Mesodermal cell (in vitro differentiated cells): Measurements from ENCODE around the gene SLIT3.

Source experiments
- H3K27ac ChIP-seq: 2 replicates; pipeline ENCODE4 v1.7.0; 2013; ENCODE audit warnings: mild to moderate bottlenecking, low read depth, low read length, moderate library complexity; ENCODE audit not compliant: severe bottlenecking
- H3K36me3 ChIP-seq: 2 replicates; pipeline ENCODE4 v1.7.1; 2013; ENCODE audit warnings: mild to moderate bottlenecking, low read length, moderate library complexity; ENCODE audit not compliant: control insufficient read depth, insufficient read depth
- H3K4me1 ChIP-seq: one replicate; pipeline ENCODE4 v1.7.1; 2013; ENCODE audit warnings: mild to moderate bottlenecking, low read length; ENCODE audit not compliant: insufficient read depth, control insufficient read depth, poor library complexity, severe bottlenecking
- H3K4me3 ChIP-seq: 2 replicates; pipeline ENCODE4 v1.7.0; 2013; ENCODE audit warnings: low read length, control low read depth, mild to moderate bottlenecking; ENCODE audit not compliant: insufficient read depth, poor library complexity, severe bottlenecking; ENCODE audit errors: extremely low read depth
- H3K9me3 ChIP-seq: 2 replicates; pipeline ENCODE4 v1.7.1; 2013; ENCODE audit warnings: mild to moderate bottlenecking, low read length, moderate library complexity; ENCODE audit not compliant: control insufficient read depth
- WGBS, 2 experiments: methylation state at CpG; one replicate each; pipeline ENCODE4 v1.1.5; 2013; ENCODE audit warnings: missing lambda C conversion rate in 2 of 2; ENCODE audit not compliant: insufficient coverage in 2 of 2; 5-methylcytosine and 5-hydroxymethylcytosine counted together

SLIT3 gene

DNA sequence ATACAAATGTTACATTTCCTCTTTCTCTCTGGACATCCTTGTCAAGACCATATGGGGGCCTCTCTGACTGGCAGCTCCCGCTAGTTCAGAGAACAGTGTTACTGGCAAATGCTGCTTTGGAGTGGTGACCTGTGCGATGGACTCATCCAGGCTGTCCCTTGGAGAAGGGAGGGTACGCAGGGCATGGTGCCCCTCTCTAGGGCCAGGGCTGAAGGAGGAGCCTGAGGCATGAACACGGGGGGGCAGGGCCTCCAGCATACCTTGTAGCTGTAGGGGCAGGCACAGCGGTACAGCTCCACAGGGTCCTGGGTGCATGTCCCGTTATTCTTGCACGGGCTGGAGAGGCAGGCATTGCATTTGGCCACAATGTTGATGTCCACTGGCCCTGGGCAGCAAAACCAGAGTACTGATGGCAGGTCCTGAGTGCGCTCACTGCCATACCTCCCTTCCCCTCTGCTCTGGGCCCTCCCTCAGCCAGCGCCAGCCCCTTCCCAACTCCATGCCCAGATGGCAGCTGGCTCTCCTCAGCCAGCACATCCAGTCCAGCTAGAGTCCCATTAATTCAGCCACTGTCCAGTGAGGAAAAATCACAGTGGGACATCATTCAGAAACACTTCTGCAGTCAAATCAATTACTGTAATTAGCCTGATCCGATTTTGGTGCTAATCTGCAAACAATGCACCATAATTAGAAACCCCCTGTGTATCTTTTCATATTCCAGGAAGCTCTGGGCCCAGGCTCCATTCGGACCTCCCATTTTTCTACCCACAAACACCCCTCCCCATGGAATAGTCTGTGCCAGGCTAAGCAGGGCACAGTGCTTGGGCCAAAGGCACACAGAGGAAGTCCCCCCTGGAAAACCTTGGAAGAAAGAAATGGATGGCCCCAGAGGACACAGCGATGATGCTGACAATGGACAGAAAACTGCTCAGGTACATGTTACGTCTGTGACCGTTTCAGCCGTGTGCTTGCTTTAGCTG is 592.9 kb downstream of the SLIT3 start:
- Histone ChIP-seq H3K36me3 (no peaks in the 10 kb centered on the region), H3K27ac (no peak overlapping the region), H3K9me3 (no peaks in the 10 kb centered on the region), H3K4me3 (no peak overlapping the region), H3K4me1 (peaks cover 11% of the 10 kb centered on the region)
- WGBS, 2 experiments: 92 to 93% methylated on average over 15 of the region's 15 CpGs

DNA sequence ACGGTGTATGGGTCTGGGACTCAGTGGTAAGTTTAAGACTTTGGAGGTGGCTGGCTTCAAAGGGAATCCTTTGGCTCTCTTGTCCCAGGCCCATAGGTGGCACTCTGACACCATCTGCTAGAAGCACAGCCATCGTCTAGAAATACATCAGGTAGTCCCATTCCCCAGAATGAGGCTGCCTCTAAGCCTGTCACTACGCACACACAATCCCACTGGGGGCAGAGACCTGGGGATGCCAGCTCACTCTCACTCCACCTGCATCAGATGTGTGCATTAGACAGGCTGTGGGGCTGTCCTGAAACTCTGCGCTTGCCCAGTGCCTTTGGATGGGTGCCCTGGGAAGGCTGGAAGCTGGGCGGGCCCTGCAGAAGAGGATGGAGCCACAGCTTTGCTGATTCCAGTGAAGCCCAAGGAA is 594.3 kb downstream of the SLIT3 start:
- Histone ChIP-seq H3K9me3 (no peaks in the 10 kb centered on the region), H3K4me1 (no peaks in the 10 kb centered on the region), H3K36me3 (no peaks in the 10 kb centered on the region), H3K4me3 (no peak overlapping the region), H3K27ac (no peak overlapping the region)
- 57 to 59% methylated on average over 5 of the region's 5 CpGs for WGBS, 2 experiments

DNA sequence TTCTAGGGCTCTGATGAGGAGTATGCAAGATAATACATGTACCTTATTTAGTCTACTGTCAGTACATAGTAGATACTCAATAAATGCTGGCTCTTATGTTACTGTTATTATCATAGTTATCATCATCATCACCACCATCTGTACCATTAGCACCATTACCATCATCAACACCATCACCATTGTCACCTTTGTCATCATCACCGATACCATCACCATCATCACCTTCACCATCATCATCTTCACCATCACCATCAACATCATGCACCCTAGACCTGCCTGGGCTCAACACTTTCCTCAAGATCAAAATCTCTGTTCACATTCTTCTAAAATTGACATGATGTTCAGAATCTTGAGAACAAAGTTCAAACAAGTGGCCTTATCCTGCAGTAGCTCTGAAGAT is 595.6 kb downstream of the SLIT3 start:
- H3K27ac ChIP-seq: no peak overlapping the region
- no peaks in the 10 kb centered on the region for H3K9me3 ChIP-seq
- no peaks in the 10 kb centered on the region for H3K4me1 ChIP-seq
- H3K4me3 ChIP-seq: no peak overlapping the region
- WGBS, 2 experiments: 91 to 92% methylated on average over 1 of the region's 1 CpG
- H3K36me3 ChIP-seq: peaks cover 3% of the 10 kb centered on the region

DNA sequence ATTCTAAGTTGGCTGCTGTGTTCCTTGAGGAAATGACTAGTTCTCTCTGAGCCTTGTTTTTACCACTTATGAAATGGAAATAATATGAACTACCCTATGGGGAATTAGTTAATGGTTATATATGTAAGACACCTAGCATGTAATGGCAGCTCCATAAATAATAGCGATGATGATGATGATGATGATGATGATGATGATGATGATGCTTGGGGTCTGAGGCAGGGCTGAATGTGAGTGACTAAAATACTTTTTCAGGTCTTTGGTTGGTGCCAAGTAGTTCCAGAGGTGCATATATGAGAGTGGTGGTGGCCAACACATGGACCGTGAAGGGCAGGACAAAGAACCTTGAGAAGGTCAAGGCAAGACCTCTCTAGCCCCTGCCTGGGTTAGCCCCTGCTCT is 598.4 kb downstream of the SLIT3 start:
- Histone ChIP-seq H3K9me3 (no peaks in the 10 kb centered on the region), H3K36me3 (peaks cover 3% of the 10 kb centered on the region), H3K4me3 (no peak overlapping the region), H3K27ac (no peak overlapping the region), H3K4me1 (no peaks in the 10 kb centered on the region)
- WGBS, 2 experiments: 100% methylated on average over 2 of the region's 2 CpGs; no CpG with 5 or more reads in 1 of the 2 experiments

DNA sequence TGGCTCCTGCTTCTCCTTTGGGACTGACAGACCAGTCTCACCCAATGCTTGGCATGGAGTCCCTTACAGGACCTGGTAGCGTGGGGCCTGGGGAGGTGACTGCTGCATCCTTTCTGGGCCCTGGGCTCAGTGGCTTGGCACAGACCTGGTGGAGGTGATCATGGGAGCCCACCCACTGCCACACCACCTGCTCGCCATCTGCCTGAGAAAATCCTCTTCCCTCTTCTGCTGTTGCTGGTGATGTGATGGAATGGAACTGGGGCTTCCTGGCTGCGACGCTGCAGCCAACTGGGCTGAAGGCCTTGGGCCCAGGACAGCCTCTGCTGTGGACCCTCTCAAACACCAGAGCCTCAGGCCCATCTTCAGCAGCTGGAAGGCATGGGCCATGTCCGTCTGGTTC is 599.3 kb downstream of the SLIT3 start:
- Histone ChIP-seq H3K27ac (no peak overlapping the region), H3K4me3 (no peak overlapping the region), H3K36me3 (peaks cover 3% of the 10 kb centered on the region), H3K9me3 (no peaks in the 10 kb centered on the region), H3K4me1 (no peaks in the 10 kb centered on the region)
- 100% methylated on average over 2 of the region's 5 CpGs; no CpG with 5 or more reads in 1 of the 2 experiments for WGBS, 2 experiments

DNA sequence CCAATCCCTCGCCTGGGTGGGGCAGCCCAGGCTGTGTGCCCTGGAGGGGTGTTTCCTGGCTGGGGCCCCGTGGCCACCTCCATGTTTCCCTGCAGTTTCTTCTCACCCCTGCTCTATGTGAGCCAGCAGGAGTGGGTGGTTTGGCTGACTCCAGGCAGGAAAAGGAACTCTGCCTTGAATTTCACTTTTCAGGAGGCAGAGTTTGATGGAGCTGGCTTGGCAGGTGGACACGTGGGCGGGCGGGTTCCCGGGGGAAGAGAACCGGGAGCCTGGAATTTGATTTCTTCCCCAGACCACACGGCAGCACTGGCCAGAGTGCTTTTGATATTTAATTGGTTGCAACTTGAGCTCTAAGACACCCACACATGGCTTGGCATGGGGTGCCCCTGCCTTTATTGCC is 601.9 kb downstream of the SLIT3 start:
- no peak overlapping the region for H3K27ac ChIP-seq
- H3K9me3 ChIP-seq: no peaks in the 10 kb centered on the region
- H3K36me3 ChIP-seq: peaks cover 3% of the 10 kb centered on the region
- no peak overlapping the region for H3K4me3 ChIP-seq
- peaks cover 7% of the 10 kb centered on the region for H3K4me1 ChIP-seq
- WGBS, 2 experiments: 33 to 81% methylated on average over 1 to 5 of the region's 8 CpGs

DNA sequence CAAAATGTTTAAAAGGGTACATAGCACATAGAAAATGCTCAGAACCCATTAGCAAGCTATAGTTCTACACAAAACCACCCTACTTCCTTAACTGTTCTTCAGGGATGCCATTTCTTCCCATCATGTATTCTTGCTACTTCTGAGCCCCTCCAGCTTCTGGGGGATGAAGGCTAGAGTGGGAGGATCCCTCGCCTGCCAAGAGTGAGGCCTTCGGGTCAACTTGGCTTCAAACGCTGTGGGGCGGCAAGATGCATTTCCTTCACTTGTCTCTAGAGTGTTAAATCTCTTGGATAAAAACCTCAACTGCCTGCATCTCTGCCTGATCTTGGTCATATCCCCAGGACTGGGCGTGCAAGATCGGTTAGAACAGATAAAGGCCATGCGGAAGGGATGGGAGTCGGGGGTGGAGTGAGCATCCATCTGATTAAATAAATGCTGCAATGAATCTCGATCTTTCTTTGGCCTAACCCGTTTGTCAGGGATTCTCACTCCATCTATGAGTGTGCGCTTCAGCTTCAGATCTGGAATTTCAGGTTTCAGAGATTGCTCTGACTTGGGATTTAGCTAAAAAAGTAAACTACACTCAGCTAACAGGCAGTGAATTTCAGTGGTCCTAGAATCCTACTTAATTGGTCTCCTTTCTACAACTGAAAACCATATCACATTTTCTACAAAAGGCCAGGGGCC is 603.8 kb downstream of the SLIT3 start:
- H3K4me3 ChIP-seq: no peak overlapping the region
- H3K9me3 ChIP-seq: no peaks in the 10 kb centered on the region
- whole genome bisulfite sequencing, 2 experiments: 91 to 94% methylated on average over 11 of the region's 11 CpGs
- peaks cover 3% of the 10 kb centered on the region for H3K36me3 ChIP-seq
- H3K27ac ChIP-seq: no peak overlapping the region
- H3K4me1 ChIP-seq: peaks cover 7% of the 10 kb centered on the region

DNA sequence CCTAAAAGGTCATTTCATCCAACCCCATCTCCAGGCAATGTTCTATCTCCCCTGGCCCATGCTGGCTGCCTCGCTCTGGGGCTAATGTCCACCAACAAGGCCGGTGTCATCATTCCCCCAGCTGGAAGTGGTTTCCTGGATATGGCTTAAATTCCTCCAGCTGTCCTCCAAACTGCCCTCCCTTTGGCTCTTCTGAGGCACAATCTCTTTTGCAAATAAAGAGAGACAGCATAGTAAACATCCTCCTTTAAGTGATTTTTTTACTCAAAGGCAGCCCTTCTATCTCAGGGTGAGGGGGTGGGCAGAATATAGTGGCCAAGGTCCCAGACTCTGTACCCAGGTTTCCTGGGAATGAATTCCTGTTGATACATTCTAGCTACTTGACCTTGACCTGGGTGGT is 604.3 kb downstream of the SLIT3 start:
- H3K9me3 ChIP-seq: no peaks in the 10 kb centered on the region
- H3K36me3 ChIP-seq: peaks cover 3% of the 10 kb centered on the region
- WGBS, 2 experiments: 87 to 96% methylated on average over 2 of the region's 2 CpGs
- H3K27ac ChIP-seq: no peak overlapping the region
- peaks cover 7% of the 10 kb centered on the region for H3K4me1 ChIP-seq
- no peak overlapping the region for H3K4me3 ChIP-seq

DNA sequence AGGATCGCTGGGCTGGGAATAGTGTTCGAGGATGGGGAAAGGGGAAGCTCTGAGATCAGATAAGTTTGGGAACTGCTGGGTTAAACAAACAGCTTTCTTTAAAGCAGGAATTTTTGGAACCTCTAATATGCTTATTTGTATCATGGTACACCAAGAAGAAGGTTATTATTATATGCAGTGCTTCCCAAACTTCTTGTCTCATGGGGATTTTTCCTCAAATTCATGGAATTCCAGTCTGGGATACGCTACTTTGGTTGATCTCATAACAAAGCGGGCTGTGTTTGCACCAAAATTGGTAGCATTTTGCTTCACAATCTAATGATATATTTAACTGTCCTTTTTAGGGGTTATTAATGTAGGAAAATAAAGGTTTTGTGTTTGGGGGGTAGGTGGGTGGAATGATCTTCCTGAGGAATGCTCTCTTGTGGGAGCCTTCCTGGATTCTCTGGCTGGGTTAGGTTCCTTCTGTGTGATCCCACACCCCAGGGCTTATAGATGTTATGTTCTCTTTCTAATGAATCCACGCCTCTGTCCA is 605.6 kb downstream of the SLIT3 start:
- 80 to 83% methylated on average over 1 to 4 of the region's 5 CpGs for WGBS, 2 experiments
- Histone ChIP-seq H3K9me3 (no peaks in the 10 kb centered on the region), H3K36me3 (no peaks in the 10 kb centered on the region), H3K4me1 (peaks cover 7% of the 10 kb centered on the region), H3K4me3 (no peak overlapping the region), H3K27ac (no peak overlapping the region)

DNA sequence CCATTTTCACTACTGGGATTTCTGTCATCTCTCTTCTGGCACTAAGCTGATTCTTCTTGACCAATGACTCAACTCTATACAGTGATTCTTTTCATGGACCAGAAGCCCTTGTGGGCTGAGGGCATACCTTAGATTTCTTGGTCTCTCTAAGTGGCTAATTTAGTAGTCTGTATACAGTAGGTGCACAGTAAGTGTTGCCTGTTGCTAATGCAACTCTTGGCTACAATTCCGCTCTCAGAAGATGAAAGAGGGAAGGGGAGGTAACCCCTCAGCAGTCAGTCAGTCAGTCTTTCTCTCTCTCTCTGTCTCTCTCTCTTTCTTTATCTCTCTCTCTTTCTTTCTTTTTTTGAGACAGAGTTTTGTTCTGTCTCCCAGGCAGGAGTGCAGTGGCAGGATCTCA is 606.6 kb downstream of the SLIT3 start:
- Histone ChIP-seq H3K27ac (no peak overlapping the region), H3K9me3 (no peaks in the 10 kb centered on the region), H3K4me1 (peaks cover 7% of the 10 kb centered on the region), H3K36me3 (no peaks in the 10 kb centered on the region), H3K4me3 (no peak overlapping the region)
- no CpG with 5 or more reads among the region's 1 CpG for WGBS, 2 experiments
